Astrocyte of the spinal cord (primary cell): ENCODE data around the gene ANKRD33.

Source experiments
- DNase-seq: peaks from one replicate; pipeline ENCODE4 v3.0.0; 2011; ENCODE audit warnings: low read depth, low spot score
- H3K4me3 ChIP-seq: 2 replicates; pipeline ENCODE4 v1.5.1; 2011; ENCODE audit warnings: low read depth, mild to moderate bottlenecking, low read length, moderate library complexity
- CTCF ChIP-seq: IDR thresholded peaks from 2 replicates; pipeline ENCODE4 v1.5.1; 2012; ENCODE audit warnings: low read depth, mild to moderate bottlenecking, low read length, inconsistent platforms
- in situ Hi-C: cut with HindIII; loops from 2 replicates; pipeline ENCODE4 v1.10.0; 2017; ENCODE audit warnings: low sequenced_read_pairs

Gene ANKRD33

DNA sequence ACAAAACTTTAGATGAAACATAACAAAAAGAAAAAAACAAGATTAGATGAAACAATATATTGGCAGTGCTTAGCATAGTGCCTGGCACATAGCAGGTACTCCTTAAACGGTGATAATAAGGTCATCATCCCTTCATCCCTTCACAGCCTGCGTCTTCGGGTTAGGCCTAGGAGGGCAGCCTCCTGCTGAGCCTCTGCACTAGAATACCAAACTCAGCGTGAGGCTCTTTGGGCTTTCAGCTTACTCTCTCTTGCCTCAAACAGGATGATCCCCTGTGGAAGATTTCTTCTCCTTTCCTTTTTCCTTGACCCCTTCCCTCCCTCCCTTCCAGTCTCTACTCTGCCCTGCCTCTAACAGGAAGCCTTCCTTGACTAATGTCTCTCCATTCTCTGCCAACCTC is 25.0 kb upstream of the ANKRD33 start:
- in situ Hi-C loops, result no loop called here
- no peak for DNase-seq
- no peak overlapping the region for H3K4me3 ChIP-seq
- TF ChIP-seq CTCF, result no peak

DNA sequence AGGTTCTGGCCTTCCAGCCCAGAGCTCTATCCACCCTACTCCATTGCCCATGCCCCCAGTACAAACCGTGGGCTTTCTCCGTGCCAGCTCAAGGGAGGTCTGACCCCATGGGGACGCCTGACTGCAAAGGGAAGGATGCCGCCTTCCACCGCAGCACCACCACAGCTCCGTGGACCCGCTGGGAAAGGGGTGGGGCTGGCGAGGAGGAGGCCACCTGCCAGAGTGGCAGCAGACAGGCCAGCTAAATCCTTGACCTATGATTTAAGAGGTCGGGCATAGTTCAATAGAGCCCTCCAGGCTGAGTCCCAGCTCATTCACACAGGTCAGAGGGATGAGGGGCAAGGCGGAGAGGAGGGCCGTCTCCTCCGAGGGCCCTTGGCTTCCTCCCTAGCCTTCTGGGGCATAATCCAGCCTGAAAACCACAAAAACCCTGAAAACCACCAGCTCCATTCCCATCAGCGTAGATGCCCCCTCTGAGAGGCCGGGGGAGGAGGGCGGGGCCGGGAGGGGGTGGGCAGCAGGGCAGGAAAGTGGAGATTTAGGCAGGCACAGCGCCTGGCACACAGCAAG is 24.5 kb upstream of the ANKRD33 start:
- TF ChIP-seq CTCF, result no peak
- H3K4me3 ChIP-seq, result peak overlapping the region; percentile 30
- DNase-seq, result no peak
- in situ Hi-C loops, result no loop called here

GRCh38 chr12:51863933-51864832 is 23.7 kb upstream of the ANKRD33 start:
- DNase-seq, result peak; percentile 18
- no peak for TF ChIP-seq CTCF
- H3K4me3 ChIP-seq, result peak overlapping the region; percentile 30
- in situ Hi-C loops, result no loop called here

GRCh38 chr12:51864833-51865670 is 22.9 kb upstream of the ANKRD33 start:
- in situ Hi-C loops, result no loop called here
- TF ChIP-seq CTCF, result no peak

GRCh38 chr12:51865757-51866270 is 22.1 kb upstream of the ANKRD33 start:
- no peak for DNase-seq
- no peak for TF ChIP-seq CTCF
- in situ Hi-C loops, result no loop called here
- H3K4me3 ChIP-seq, result no peak overlapping the region

More at GRCh38 chr12:51864833-51865670, 22.9 kb upstream of the ANKRD33 start:
- no peak overlapping the region for H3K4me3 ChIP-seq
- no peak for DNase-seq

DNA sequence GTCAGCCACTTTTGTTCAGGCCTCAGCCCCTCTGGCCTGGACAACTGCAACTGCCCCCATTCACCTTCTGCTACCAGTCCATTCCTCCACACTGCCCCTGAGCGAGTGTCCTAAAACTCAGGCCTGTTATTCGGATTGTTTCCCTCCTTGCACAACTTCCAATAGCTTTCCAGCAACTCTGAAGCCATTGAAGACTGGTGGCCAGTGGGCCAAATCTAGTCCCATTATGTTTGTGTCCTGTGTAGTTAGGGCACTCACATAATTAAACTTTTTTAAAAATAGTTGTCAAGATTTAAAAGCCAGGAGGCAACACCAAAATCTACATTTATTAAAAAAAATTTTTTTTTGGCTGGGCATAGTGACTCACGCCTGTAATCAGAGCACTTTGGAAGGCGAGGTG is 21.6 kb upstream of the ANKRD33 start:
- TF ChIP-seq CTCF, result no peak
- in situ Hi-C loops, result no loop called here
- no peak for DNase-seq
- no peak overlapping the region for H3K4me3 ChIP-seq
